AG04450 (cell line): ENCODE data around the gene COL8A2. TPM values are rescaled to one million over a fixed set of nuclear protein-coding genes. Genes with fewer than 3 reads are reported as not detected.

Experiments
- CTCF ChIA-PET: fragments of 300-600, 350-600 bp; formaldehyde crosslinking; extraction: SDS; loops from one replicate; lab custom pipeline; 2022; ENCODE audit warnings: antibody characterized with exemption, inconsistent platforms; lab: Charles Lee
- POLR2A ChIA-PET: fragments of 350-600 bp; formaldehyde crosslinking; extraction: SDS; loops from one replicate; lab custom pipeline; 2021; ENCODE audit warnings: antibody characterized with exemption, inconsistent platforms; lab: Yijun Ruan, JAX
- DNase-seq: peaks from one replicate; pipeline ENCODE4 v3.0.0-alpha.2; 2011; ENCODE audit warnings: low read depth, low spot score
- H3K27ac ChIP-seq: one replicate; pipeline ENCODE4 v1.5.1; 2012; ENCODE audit warnings: low read depth, low read length, control low read depth
- H3K27me3 ChIP-seq: one replicate; pipeline ENCODE4 v1.6.0; 2012; ENCODE audit warnings: low read length; ENCODE audit not compliant: control insufficient read depth, insufficient read depth
- H3K4me3 ChIP-seq: 2 replicates; pipeline ENCODE4 v1.5.1; 2011; ENCODE audit warnings: mild to moderate bottlenecking, low read depth, low read length, control low read depth
- H3K9me3 ChIP-seq: 2 replicates; pipeline ENCODE4 v1.5.1; 2012; ENCODE audit warnings: low read length; ENCODE audit not compliant: control insufficient read depth, insufficient read depth
- polyA plus RNA-seq: library from polyadenylated mRNA; depleted of rRNA; stranded (reverse); fragments of >200 nt; gene quantifications from 2 replicates; pipeline ENCODE4 v1.2.3, GENCODE V29; 2011
- TF ChIP-seq, protein P1 (sequence below): IDR thresholded peaks from 2 replicates; pipeline ENCODE4 v1.5.1; 2011; ENCODE audit warnings: low read depth, low read length, control low read depth, inconsistent platforms

COL8A2 gene
- polyA plus RNA-seq, 1 experiment = 1.5 TPM

DNA sequence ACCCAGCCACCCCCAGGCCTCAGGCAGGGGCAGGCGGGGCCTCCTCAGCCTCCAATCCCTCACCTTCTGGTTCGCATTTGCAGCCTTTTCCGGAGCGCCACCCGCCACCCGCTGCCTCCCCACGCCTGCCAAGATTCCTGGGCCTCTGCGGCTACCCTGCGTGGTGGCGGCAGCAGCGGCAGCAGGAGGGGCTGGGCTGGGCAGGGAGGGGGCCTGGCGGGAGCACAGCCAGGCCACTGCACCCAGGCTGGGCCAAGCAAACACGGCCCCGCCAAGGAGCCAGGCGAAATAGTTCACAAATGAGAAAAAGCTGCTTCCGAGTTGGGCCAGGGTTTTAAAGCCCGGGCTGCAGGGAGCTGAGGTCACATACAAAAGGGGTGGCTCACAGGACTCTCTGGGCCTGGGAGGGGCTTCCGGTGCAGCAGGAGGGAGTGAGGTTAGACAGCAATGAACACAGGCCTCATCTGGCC lies 9.8 kb downstream of the COL8A2 start:
- H3K9me3 ChIP-seq = no peaks in the 10 kb centered on the region; the same call in 1 of the 2 replicates
- POLR2A ChIA-PET = interaction anchor here (0.7 to 0.9 kb wide), 2 partner anchors 18 to 272 kb away, joined by 3 to 4 read pairs; no protein-coding TSS in a partner anchor
- DNase-seq = no peak
- no peak overlapping the region for H3K27ac ChIP-seq
- TF ChIP-seq, protein P1, sequence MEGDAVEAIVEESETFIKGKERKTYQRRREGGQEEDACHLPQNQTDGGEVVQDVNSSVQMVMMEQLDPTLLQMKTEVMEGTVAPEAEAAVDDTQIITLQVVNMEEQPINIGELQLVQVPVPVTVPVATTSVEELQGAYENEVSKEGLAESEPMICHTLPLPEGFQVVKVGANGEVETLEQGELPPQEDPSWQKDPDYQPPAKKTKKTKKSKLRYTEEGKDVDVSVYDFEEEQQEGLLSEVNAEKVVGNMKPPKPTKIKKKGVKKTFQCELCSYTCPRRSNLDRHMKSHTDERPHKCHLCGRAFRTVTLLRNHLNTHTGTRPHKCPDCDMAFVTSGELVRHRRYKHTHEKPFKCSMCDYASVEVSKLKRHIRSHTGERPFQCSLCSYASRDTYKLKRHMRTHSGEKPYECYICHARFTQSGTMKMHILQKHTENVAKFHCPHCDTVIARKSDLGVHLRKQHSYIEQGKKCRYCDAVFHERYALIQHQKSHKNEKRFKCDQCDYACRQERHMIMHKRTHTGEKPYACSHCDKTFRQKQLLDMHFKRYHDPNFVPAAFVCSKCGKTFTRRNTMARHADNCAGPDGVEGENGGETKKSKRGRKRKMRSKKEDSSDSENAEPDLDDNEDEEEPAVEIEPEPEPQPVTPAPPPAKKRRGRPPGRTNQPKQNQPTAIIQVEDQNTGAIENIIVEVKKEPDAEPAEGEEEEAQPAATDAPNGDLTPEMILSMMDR = no peak
- no peak overlapping the region for H3K4me3 ChIP-seq
- CTCF ChIA-PET = interaction anchor here (0.8 to 6.4 kb wide), 5 partner anchors 15 to 171 kb away, joined by 3 to 44 read pairs (median 4); no protein-coding TSS in a partner anchor
- no peaks in the 10 kb centered on the region for H3K27me3 ChIP-seq

DNA sequence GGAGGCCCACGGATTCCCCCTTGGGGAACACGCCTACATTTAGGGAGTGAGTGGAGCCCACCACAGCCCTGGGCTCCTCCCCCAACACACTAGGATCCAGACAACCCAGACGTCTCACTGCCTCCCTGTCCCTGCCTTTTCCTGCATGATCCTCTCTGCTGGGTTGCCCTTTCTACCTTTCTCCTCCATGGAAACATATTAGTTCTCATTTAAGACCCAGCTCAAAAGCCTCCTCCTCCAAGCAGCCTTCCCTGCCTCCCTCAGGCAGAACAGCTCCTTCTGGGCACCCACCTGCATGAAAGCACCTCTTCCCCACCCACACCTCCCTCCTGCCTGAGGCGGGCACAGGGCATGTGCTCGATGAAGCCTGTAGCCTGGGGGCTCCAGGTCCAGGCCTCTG lies 10.7 kb downstream of the COL8A2 start:
- H3K27ac ChIP-seq = no peak overlapping the region
- ChIA-PET CTCF (interaction anchor here (1.0 kb wide), 1 partner anchor 21 kb away, joined by 4 read pairs; no protein-coding TSS in a partner anchor), POLR2A (no interaction called here)

DNA sequence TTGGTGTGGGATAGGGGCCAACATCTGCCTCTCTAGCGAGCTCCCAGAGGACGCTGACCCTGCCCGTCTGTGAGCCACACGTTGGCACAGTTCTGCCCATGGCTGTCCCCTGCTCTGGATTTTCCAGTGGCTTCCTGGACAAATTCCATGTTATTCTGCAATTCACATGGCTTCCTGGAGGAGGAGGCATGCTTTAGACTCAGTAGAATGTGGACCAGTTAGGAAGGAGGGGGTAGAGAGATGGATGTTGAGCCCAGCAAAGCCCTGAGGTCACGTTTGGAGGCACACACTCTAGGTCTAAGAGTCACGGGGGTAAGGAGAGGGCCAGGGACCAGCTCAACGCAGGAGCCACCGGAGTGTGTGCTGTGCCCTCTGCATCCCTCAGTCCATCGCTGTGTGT lies 12.2 kb downstream of the COL8A2 start:
- H3K4me3 ChIP-seq = no peak overlapping the region
- TF ChIP-seq, protein P1 = no peak
- H3K9me3 ChIP-seq = no peaks in the 10 kb centered on the region; the same call in 1 of the 2 replicates
- H3K27me3 ChIP-seq = no peaks in the 10 kb centered on the region
- CTCF ChIA-PET = interaction anchor here (0.5 to 1.0 kb wide), 2 partner anchors 137 to 173 kb away, joined by 3 read pairs; no protein-coding TSS in a partner anchor
- H3K27ac ChIP-seq = no peak overlapping the region
- DNase-seq = no peak
- POLR2A ChIA-PET = no interaction called here

More for the DNA sequence above, 10.7 kb downstream of the COL8A2 start:
- TF ChIP-seq, protein P1 = no peak
- Histone ChIP-seq H3K9me3 (no peaks in the 10 kb centered on the region; the same call in 1 of the 2 replicates), H3K4me3 (no peak overlapping the region), H3K27me3 (no peaks in the 10 kb centered on the region)
- DNase-seq = no peak

DNA sequence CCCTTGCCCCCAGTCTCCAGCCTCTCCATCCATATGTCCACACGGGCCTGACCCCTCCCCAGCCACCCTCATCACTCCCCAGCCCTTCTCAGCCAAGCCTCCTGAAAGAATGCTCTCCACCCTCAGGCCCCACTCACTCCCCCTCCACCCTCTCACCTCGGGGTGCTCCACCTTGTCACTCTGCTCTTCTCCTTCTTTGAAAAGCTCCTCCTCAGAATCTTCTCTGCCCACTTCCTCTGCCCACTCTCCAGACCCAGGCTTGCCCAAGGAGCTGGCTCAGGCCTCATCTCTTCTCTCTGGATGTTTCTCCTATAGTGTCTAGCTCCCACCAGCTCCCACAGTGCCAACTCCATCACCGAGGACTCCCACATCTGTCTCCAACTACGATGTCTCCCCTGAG lies 13.9 kb downstream of the COL8A2 start:
- no peak for DNase-seq
- no peak overlapping the region for H3K4me3 ChIP-seq
- CTCF ChIA-PET = interaction anchor here (0.8 to 2.4 kb wide), 3 partner anchors 11 to 174 kb away, joined by 3 to 10 read pairs (median 3); no protein-coding TSS in a partner anchor

More for the DNA sequence above, 13.9 kb downstream of the COL8A2 start:
- no peak overlapping the region for H3K27ac ChIP-seq
- POLR2A ChIA-PET = interaction anchor here (0.7 kb wide), 1 partner anchor 35 kb away, joined by 3 read pairs; no protein-coding TSS in a partner anchor
- TF ChIP-seq, protein P1 = no peak
- H3K9me3 ChIP-seq = no peaks in the 10 kb centered on the region; the same call in 1 of the 2 replicates
- H3K27me3 ChIP-seq = no peaks in the 10 kb centered on the region
